Hematopoietic multipotent progenitor cell treated with erythropoietin and hydrocortisone succinate and interleukin-3 and kit ligand, for 17 days (in vitro differentiated cells): ENCODE results near the gene BDP1.
"Not testable (repeated sequence)": the region's sequence is repeated elsewhere in the genome, so short reads cannot be mapped to it uniquely, and the experiment has no call there.

ENCODE experiments used
- DNase-seq: peaks from one replicate; pipeline ENCODE4 v3.0.0-alpha.2; 2015; ENCODE audit warnings: low spot score

The BDP1 gene

GRCh38 chr5:71460693-71461092 is 5.2 kb downstream of the BDP1 start:
- no peak for DNase-seq

GRCh38 chr5:71461360-71461759 is 5.9 kb downstream of the BDP1 start:
- DNase-seq, result no peak

- DNase-seq, result no peak
Measured at GRCh38 chr5:71471193-71471592, 15.7 kb downstream of the BDP1 start.

GRCh38 chr5:71475788-71476384 is 20.4 kb downstream of the BDP1 start:
- DNase-seq, result no peak

GRCh38 chr5:71481441-71481840 is 26.0 kb downstream of the BDP1 start:
- DNase-seq, result no peak

- DNase-seq, result no peak
Measured at GRCh38 chr5:71482132-71482531, 26.7 kb downstream of the BDP1 start.

GRCh38 chr5:71483355-71483754 is 27.9 kb downstream of the BDP1 start:
- DNase-seq, result no peak

- no peak for DNase-seq
Measured at GRCh38 chr5:71492817-71493615, 37.6 kb downstream of the BDP1 start.

GRCh38 chr5:71494202-71494601 is 38.8 kb downstream of the BDP1 start:
- DNase-seq, result not testable (repeated sequence)

GRCh38 chr5:71498756-71499155 is 43.3 kb downstream of the BDP1 start:
- DNase-seq, result not testable (repeated sequence)

- no peak for DNase-seq
Measured at GRCh38 chr5:71503536-71503935, 48.1 kb downstream of the BDP1 start.

GRCh38 chr5:71522151-71522550 is 66.7 kb downstream of the BDP1 start:
- DNase-seq, result no peak

- DNase-seq, result not testable (repeated sequence)
Measured at GRCh38 chr5:71525611-71526010, 70.2 kb downstream of the BDP1 start.

GRCh38 chr5:71528206-71528605 is 72.8 kb downstream of the BDP1 start:
- no peak for DNase-seq

- DNase-seq, result no peak
Measured at GRCh38 chr5:71529682-71530081, 74.2 kb downstream of the BDP1 start.

GRCh38 chr5:71533142-71533541 is 77.7 kb downstream of the BDP1 start:
- peak; percentile 32 for DNase-seq

GRCh38 chr5:71533615-71534014 is 78.2 kb downstream of the BDP1 start:
- DNase-seq, result peak; percentile 31

- no peak for DNase-seq
Measured at GRCh38 chr5:71537687-71538086, 82.2 kb downstream of the BDP1 start.

- not testable (repeated sequence) for DNase-seq
Measured at GRCh38 chr5:71550885-71551284, 95.4 kb downstream of the BDP1 start.

GRCh38 chr5:71551582-71551981 is 96.1 kb downstream of the BDP1 start:
- not testable (repeated sequence) for DNase-seq

GRCh38 chr5:71552026-71552749 is 96.7 kb downstream of the BDP1 start:
- not testable (repeated sequence) for DNase-seq

GRCh38 chr5:71563161-71563560 is 107.7 kb downstream of the BDP1 start:
- DNase-seq, result no peak

GRCh38 chr5:71564895-71565294 is 109.4 kb downstream of the BDP1 start:
- DNase-seq, result no peak
